Forelimb muscle (tissue), 1 donor: Measurements from ENCODE around the gene FAM124A. TPM values are rescaled to one million over a fixed set of nuclear protein-coding genes. Genes with fewer than 3 reads are reported as not detected.

Experiments used
- DNase-seq: peaks from one replicate; pipeline ENCODE4 v3.0.0-alpha.2; 2013; ENCODE audit warnings: low read depth
- polyA plus RNA-seq: library from polyadenylated mRNA; unstranded; fragments of 120-200 nt; gene quantifications from one replicate; pipeline ENCODE4 v1.2.1, GENCODE V29; 2013; ENCODE audit not compliant: insufficient read length

Gene FAM124A
- polyA plus RNA-seq, 1 donor = 1.6 TPM

DNA sequence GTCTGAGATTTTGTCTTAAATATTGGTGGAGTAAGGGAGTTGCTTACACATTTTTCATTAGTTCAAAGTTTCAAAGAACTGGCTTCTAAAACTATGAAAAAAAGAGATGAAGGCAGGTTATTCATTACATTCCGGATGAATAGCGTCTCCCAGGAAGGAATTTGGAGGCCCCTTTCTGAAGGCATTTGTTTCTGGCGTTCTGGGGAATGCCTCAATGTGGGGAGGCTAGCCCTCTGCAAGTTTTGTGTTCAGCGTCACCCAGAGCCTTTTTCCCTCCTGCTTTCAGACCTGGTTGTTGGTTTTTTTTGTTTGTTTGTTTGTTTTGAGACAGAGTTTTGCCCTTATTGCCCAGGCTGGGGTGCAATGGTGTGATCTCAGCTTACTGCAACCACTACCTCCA lies 21.0 kb downstream of the FAM124A start:
- DNase-seq = no peak

DNA sequence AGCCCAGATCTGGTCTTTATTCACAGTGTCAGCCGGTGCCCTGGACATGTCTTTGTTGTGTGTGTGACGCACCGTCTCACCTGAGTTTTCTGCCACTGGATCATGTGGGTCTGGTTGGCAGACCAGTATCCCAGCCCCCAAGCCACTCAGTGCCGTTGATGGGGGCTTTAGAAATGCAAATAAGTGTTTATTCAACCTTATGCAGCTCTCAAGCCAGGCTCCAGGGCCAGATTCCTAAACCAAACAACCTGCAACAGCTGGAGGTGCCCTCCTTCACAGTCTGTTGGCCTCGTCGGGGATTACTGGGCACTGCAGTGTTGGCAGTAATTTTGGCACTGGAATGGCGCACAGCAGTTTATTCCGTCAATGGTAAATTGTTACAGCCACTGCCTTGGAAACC lies 21.6 kb downstream of the FAM124A start:
- no peak for DNase-seq

DNA sequence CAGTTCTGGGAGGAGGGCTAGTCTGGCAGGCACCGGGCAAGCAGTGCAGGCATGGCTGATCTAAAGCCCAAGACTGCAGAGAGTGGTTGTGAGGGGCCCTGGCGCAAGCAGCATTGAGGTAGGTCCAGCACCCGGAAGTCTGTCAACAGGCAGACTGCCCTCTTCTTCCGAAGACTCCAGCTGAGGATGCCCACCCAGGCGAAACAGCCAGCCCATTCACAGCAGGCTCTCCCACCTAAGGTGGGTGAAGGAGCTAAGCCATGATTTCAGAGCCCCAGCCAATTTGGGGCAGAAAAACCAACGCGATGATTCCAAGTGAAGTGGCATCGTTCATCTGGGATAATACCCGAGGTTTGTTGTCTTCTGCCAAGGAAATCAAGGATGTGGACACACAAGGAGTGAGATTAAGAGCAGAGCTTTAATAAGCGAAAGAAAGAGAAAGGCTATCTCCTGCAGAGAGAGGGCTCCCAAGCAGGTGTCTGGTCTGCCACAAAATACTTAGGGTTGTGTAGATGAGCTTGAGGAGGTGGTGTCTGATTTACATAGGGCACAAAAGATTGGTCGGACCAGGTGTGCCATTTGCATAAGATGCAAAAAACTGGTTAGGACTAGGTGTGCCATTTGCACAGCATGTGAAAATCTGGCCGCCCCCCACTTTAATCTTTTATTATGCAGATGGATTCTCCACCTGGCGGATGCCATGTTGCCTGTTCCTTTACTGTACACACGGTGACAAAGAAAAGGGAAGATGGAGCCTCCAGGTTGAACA lies 22.6 kb downstream of the FAM124A start:
- no peak for DNase-seq

DNA sequence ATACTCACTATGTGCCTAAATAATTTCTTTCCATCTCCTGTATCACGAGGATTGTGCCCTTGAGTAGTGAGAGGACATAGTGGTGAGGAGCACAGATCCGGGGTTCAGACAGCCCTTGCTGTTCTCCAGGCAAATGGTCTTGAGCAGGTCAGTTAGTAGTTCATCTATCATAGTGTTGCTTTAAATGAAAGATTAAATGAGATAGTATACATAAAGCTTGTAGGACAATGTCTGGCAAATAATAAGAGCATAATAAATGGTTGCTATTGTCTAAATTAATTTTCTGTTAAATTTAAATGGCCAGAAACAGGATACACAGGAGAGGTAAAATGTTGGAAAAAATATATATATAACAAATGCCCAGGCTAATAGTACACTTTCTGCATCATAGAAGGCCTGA lies 23.4 kb downstream of the FAM124A start:
- DNase-seq = no peak

DNA sequence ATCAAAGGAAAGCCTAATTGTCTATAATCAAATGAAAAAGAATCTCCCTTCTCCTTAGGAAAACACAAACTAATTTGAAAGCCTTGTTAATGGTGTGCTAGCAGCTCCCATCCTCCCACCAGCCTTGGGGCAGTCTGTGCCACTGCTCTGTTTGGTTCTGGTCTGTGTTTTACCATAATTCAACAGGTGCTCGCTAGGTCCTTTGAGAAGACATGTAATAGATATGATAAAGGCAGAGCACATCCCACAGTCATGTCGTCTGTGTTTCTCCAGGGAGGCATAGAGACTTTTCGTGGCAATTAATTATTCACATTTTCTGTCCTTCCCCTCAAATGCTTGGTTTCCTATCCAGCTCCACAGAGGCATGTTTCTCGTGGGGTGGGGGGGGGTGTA lies 23.8 kb downstream of the FAM124A start:
- no peak for DNase-seq

DNA sequence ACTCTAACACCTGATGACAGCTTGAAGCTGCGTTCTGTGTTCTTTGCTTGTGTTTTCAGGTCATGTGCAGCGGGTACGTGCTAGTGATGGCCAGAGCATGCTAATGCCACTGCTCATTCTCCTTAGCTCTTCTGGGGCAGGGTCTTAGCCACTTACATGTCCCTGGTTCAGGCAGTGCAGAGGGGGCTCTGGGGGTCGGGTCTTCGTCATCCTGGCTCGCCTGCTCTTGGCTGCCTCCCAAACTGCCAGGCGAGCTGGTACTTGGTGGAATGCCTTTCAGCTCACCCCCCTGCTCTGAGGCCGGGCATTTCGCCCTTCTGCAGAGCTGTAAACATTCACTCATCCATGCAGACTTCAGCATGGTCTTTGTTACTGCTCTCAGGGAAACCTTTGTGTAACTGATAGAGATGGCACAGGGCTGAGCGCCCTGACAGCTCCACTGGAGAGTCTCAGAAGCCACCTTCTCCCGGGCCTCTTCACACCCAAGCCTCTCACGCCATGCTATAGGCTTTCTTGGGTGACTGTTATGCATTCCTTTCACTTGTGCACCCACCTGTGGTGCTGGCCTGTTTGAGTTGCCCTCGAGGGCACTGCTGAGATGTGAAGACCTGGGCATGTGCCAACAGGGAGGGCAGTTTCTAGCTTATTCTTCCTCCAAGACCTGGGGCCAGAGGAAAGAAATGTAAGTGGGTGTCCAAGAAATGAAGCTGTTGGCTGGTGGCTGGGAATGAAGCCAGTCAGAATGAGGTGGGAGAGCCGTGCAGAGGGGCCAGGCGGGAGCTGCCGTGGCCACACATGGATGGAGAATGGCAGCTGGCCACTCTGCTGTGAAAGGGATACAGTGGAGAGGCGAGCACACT lies 24.4 kb downstream of the FAM124A start:
- DNase-seq = no peak

DNA sequence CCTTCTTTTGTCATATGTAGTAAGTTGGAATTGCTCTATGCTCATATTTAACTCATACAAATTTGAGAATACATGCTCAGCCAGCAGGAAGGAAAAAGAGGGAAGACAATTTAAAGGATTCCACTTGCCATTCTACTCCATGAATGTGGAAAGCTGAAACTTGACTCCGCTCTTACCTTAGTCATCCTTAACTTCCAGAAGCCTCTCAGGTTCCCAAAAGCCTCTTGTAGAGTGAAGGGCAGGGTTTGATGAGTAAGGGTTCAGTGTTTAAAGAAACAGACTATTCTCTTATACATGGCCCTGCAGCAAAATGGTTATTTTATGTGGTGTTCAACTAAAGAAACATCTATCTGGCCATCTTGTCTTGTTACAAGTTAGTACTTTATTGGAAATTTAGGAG lies 27.1 kb downstream of the FAM124A start:
- DNase-seq = no peak

DNA sequence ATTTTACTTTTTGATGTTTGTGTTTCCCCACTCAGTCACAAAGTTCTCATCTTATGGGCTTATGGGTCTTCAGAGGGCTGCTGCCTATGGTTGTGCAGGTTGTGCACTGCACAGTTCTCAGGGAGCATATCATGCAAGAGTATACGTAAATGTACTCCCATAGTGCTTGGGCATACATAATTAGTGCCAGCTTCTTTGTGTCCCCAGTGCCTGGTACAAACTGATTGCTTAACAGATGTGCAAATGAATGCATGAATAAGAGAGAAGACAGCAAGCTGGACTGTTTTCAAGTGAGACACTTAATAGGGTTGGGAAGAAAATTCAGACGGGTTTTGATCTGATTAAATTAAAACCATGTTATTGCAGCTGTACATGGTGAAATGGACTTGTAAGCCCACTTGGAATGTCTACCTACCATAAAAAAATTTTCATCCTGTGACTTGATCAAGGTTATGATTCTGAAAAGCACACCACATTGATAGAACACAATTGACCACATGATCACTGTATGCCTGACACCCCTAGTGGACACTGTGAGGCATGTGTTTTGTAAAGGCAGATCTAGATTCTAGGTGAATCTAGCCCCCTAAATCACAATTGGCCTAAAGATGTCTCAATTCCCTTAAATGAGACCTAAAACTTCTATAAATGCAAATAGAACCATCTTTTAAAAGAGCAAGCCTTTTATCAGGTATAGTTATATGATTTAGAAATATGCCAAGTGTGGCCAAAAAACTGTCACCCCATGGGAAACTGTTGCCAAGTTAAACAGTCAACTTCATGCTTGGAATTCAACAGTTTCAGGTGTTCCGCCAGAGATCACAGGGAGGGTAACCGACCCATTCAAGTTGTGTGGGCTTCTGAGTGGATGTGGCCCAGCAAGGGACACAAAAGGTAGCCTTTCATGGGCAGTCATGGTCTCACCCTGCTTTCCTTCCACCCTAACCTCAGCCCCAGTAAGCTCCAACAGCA lies 27.9 kb downstream of the FAM124A start:
- no peak for DNase-seq

DNA sequence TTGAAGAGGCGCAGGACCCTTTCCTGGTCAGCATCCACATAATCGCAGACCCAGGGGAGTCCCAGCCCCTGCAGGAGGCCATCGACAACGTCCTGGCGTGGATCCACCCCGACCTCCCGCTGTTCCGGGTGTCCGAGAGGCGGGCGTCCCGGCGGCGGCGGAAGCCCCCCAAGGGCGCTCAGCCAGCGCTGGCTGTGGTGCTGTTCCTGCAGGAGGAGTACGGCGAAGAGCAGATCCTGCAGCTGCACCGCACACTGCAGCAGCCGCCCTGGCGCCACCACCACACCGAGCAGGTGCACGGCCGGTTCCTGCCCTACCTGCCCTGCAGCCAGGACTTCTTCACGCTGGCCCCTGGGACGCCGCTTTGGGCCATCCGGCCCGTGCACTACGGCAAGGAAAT lies 29.3 kb downstream of the FAM124A start:
- DNase-seq = no peak

DNA sequence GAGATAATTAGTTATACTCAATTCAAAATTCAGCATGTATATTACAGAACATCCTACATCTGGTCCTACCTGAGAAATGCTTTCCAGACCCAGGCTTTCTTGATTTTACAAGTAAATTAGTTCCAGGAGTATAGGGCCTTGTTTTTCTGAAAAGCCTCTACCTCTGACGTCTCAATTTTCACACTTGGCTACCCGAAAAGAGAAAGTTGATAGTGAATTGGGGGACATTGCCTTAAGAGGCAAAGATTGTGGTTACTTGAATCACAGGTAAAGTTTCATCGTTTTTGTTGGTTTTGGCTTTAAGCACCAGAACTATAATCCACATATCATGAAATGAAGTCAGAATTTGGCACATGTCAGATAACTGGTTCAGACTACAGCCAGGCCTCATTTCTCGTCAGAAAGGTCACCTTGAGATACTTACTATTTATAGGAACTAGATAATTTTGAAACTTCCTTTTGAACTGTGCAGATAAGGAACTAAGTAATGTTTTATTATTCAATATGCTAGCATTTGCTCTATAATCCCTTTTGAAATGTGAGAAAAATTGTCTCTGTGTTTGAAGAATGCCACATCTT lies 30.8 kb downstream of the FAM124A start:
- DNase-seq = no peak

DNA sequence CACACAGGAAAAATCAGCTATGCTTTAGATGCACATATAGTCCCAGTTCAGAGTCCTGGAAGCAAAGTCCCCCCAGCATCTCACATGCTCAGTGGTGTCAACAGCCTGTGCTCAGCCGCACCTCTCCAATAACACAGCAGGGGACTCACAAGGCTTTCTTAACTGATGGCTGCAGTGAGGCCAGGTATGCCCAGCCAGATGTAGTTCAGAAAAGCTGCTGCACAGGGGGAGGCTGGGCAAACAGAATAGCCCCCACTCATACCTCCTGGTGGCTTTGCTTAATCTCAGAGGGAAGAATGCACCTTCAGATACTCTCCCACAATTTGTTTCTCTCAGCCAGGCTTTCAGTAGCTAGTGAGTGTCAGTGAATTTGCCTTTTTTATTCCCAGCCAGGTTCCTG lies 33.4 kb downstream of the FAM124A start:
- no peak for DNase-seq

DNA sequence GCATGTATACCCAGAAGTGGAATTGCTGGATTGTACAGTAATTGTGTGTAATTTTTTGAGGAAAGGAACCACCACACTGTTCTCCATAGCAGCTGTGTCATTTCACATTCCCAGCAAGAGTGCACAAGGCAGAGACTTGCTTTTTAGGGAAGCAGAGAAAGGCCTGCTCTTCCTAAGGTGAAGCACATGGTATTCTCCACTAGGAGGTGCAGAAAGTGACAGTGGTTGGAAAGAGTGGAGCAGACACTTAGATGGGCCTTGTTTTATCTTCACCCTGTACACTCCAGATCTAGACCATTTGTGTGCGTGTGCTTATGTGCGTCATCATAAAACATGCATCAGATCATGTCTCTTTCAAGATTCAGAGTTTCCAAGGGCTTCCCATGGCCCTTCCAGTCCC lies 35.0 kb downstream of the FAM124A start:
- DNase-seq = no peak

DNA sequence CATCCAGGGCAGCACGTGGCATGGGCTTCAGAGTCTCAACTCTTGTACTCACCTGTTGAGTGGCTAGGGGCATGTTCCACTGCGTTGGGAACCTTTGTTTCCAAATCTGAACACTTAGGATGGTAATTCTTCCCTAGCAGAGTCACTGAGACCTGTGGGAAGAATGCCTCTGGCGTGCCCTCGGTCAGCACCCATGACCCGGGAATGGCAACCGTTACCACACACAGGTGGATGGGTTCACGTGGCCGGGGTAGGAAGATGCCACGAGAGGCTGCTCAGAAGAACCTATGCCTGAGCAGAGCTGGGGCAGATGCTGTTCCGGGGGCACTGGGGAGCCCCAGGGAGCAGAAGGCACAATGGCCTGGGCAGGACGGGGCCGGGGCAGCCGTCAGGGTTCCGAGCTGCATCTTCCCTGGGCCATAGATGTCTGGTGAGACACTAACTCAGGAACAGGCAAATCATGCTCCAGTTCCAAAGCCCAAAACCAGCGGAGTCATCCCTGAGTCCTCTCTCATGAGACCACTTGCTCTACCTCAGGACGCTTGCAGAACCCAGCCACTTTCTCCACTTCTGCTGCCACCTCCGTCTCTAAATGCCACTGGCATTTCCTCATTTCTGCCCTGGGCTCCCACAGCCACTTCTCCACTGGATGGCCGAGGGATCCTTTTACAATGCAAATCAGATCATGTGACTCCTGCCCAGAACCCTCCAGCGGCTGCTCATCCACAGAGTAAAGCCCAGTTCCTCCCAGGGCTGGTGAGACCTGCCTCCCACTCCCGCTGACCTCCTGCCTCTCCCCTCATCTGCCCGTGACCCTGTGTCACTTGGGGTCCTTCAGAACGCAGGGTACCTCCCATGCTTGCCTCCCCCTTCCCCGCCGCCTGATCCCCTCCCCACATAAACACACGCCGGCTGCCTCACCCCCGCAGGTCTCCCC lies 36.7 kb downstream of the FAM124A start:
- DNase-seq = no peak

DNA sequence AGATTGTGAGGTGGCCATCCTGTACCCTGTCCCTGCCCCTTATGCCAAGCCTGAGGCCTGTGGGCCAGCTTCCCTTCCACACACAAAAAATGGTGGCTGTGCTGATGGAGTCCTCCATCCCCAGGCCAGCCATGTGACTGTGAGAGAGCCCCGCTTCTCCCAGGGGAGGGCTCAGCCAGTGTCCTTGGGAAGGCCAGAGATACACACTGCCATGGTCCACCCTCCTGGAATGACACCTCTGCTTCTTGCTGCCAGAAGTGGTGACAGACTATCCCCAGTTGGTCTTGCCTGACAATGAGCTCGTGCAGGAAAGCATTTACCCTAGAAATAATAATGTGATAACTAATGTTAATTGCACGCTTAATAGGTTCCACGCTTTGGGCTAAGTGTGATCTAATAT lies 38.0 kb downstream of the FAM124A start:
- no peak for DNase-seq

DNA sequence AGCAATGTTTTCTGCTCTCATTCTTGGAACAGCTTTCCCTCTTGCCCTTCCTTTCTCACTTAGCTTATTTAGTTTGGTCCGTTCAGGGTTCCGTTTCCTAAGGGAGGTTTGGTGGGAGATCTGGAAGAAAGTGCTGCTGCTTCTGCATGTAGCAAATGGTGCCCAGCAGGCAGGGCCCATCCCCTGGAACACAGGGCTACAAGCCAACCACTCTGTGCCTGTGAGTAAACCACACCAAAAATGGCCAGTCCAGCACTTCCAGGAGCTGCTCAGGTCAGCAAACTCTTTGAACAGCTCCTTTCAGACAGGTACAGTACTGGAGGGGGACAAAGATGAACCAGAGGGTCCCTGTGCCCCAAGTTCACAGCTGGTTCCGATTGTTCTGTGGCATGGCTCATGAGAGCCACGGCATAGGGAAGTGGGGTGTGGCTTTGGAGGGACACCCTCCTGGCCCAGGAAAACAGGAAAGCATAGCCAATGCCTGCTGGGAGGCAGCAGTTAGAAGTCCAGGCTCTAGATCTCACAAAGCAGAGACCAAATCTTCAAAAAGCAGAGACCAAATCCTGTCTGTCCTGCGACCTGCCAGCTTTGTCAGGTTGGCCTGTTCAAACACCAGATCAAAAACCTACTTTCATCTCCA lies 39.5 kb downstream of the FAM124A start:
- no peak for DNase-seq

DNA sequence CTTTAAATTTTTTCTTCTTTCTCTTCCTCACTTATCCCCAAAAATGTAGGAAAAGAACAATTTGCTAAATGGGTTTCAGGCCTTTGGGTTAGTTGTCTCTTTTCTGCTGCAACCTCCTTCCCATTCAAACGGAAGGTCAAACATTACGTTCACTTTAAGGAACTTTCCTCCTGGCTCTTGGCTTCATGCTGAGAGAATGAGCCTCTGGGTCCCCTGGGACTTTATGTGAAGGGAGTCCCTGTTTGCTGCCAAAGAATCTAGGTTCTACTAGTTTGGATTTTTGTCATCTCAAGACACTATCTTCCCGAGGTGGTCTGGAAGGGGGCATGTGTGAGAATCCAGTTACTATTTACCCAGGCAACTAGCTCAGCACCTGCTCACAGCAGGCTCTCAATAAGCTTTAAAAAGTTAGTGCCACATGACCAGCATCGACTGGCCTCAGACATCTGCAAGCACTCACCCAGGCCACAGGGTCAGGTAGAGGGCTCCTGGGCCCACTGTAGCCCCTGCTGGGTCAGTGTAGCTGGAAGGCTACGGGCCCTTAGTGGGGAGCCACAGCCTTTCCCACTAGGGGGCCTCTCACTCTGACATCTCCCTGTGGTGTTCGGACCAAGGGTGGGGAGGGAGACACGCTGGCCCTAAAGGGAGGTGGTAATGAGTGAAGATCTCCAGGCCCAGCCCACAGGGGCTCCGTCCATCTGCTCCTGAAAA lies 40.5 kb downstream of the FAM124A start:
- DNase-seq = no peak

DNA sequence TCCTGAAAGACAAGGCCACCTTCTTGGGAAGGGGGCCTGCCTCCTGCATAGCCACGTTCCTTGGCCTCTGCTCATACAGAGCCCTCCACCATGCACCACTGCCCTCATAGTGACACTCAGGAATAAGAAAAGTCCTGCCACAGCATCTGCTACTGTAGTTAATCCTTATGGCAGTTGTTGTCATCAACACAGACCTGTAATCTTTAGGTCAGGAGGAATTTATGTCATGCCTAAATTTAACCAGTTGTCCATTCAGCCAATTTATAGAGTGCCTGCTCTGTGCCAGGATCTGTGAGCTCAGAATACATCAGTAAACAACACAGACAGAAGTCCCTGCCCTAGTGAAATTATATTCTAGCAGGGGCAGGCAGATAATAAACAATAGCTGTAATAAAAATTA lies 44.4 kb downstream of the FAM124A start:
- DNase-seq = no peak

DNA sequence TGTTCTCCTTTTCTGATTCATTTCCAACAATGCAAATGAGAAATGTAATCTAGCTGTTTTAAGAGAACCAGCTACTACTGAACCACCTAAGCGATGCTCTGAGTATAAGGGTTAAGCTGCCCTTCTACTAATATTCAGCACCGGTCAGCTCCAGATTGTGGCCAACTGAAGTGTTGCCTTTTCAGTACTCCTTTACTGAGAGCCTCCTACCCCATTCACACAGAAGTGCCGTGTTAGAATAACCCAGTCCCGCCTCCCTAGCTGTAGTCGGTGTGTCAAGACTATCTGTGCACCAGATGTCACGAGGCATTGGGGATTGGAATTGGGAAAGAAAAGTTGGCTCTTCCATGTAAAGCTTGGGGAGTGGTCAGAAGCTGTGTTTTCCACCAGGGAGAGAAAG lies 45.4 kb downstream of the FAM124A start:
- DNase-seq = no peak

DNA sequence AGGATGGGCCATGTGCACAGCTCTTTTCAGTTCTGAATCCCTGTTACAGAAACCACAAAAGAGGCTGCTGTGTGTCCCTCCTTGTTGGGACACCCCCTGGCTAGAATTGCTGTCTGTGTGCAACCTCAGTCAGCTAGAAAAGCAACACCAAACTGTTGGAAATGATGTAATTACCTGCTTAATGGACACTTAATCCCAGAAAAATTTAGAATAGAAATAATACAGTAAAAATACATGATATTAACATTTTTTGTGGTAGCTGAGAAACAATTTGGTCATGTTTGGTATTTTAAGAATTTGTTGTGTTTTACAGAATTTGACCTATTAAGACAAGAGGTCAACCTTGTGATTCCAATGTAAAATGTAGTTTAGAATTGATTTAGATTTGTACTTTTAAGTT lies 46.8 kb downstream of the FAM124A start:
- no peak for DNase-seq
